Panc1 (cell line): ENCODE data around the gene PRELID3B. TPM values are rescaled to one million over a fixed set of nuclear protein-coding genes. Genes with fewer than 3 reads are reported as not detected.

Source experiments
- ATAC-seq: fragments of 200-7000 bp; cut with Tn5 transposase; 2 replicates; pipeline ENCODE4 v1.9.1; 2020; ENCODE audit warnings: mild to moderate bottlenecking, moderate library complexity
- BruUV-seq: library from RNA; stranded (reverse); fragments of 400-500 nt; replicated peaks from 2 replicates; lab custom pipeline; 2021; lab: Mats Ljungman, UMichigan
- CTCF ChIA-PET: fragments of 300-600 bp; sonication (Branson Sonifier 250); formaldehyde crosslinking; loops from one replicate; lab custom pipeline; 2022; ENCODE audit warnings: antibody characterized with exemption; lab: Charles Lee
- POLR2A ChIA-PET: fragments of 300-600 bp; sonication (Branson Sonifier 250); formaldehyde crosslinking; loops from one replicate; lab custom pipeline; 2022; ENCODE audit warnings: antibody characterized with exemption; lab: Charles Lee
- DNase-seq: peaks from one replicate; pipeline ENCODE4 v3.0.0-alpha.2; 2010; ENCODE audit warnings: low read depth, low spot score
- H3K27ac ChIP-seq: 2 replicates; pipeline ENCODE4 v1.5.1; 2011; ENCODE audit warnings: mild to moderate bottlenecking, low read length, inconsistent platforms
- H3K27me3 ChIP-seq: fragments of 200-500 bp; sonication (Bioruptor generic); 2 replicates; pipeline ENCODE4 v1.6.0; 2014; ENCODE audit warnings: low read length, inconsistent platforms; ENCODE audit not compliant: control insufficient read depth, insufficient read depth
- H3K36me3 ChIP-seq: fragments of 200-500 bp; sonication (Bioruptor generic); 2 replicates; pipeline ENCODE4 v1.5.1; 2014; ENCODE audit warnings: inconsistent platforms, mild to moderate bottlenecking, low read length, moderate library complexity; ENCODE audit not compliant: control insufficient read depth, insufficient read depth
- H3K4me1 ChIP-seq: 2 replicates; pipeline ENCODE4 v1.5.1; 2011; ENCODE audit warnings: inconsistent platforms, mild to moderate bottlenecking, low read length, moderate library complexity; ENCODE audit not compliant: control insufficient read depth, insufficient read depth
- H3K4me3 ChIP-seq, 2 experiments: 2 replicates each; pipeline ENCODE4 v1.5.1; 2011 to 2012; ENCODE audit warnings: low read depth in 2 of 2, low read length in 2 of 2, mild to moderate bottlenecking in 2 of 2, inconsistent platforms in 1 of 2, moderate library complexity in 1 of 2
- H3K9me3 ChIP-seq: fragments of 200-500 bp; sonication (Bioruptor generic); 2 replicates; pipeline ENCODE4 v1.5.1; 2014; ENCODE audit warnings: low read depth, mild to moderate bottlenecking, inconsistent platforms, low read length, moderate library complexity; ENCODE audit not compliant: control insufficient read depth, insufficient read depth
- CTCF ChIP-seq: fragments of 450-650 bp; IDR thresholded peaks from 2 replicates; pipeline ENCODE4 v1.5.1; 2017; ENCODE audit warnings: mild to moderate bottlenecking
- POLR2AphosphoS5 ChIP-seq: IDR thresholded peaks from 2 replicates; pipeline ENCODE4 v1.6.1; 2012; ENCODE audit warnings: mild to moderate bottlenecking, low read depth, low read length, moderate library complexity
- SIN3A ChIP-seq: IDR thresholded peaks from 2 replicates; pipeline ENCODE4 v1.6.1; 2012; ENCODE audit warnings: low read depth, mild to moderate bottlenecking, low read length, moderate library complexity, borderline replicate concordance; ENCODE audit not compliant: insufficient read depth
- TCF7L2 ChIP-seq: IDR thresholded peaks from 2 replicates; pipeline ENCODE4 v1.6.1; 2011; ENCODE audit warnings: mild to moderate bottlenecking, low read depth, low read length, inconsistent platforms
- in situ Hi-C: cut with HindIII; loops from 2 replicates; pipeline ENCODE4 v1.10.0; 2016; ENCODE audit warnings: low sequenced_read_pairs, low pct_unique_long_range_greater_than_20kb
- intact Hi-C: fragments of 100-400 bp; cut with micrococcal nuclease; formaldehyde crosslinking; loops from one replicate; pipeline ENCODE4 v1.10.0; 2022; ENCODE audit not compliant: unreplicated experiment
- total RNA-seq: library from RNA; stranded (reverse); gene quantifications from one replicate; pipeline ENCODE4 v1.2.1, GENCODE V29; 2021; ENCODE audit not compliant: unreplicated experiment
- TF ChIP-seq, protein P1 (sequence below), 2 experiments: IDR thresholded peaks; 2 replicates each; pipeline ENCODE4 v1.6.1; 2011 to 2012; ENCODE audit warnings: low read depth in 2 of 2, control low read depth in 1 of 2, low read length in 1 of 2, mild to moderate bottlenecking in 1 of 2, moderate library complexity in 1 of 2; ENCODE audit not compliant: insufficient read depth in 1 of 2

PRELID3B gene
- total RNA-seq, 1 experiment from 2014 or later = 131 TPM

DNA sequence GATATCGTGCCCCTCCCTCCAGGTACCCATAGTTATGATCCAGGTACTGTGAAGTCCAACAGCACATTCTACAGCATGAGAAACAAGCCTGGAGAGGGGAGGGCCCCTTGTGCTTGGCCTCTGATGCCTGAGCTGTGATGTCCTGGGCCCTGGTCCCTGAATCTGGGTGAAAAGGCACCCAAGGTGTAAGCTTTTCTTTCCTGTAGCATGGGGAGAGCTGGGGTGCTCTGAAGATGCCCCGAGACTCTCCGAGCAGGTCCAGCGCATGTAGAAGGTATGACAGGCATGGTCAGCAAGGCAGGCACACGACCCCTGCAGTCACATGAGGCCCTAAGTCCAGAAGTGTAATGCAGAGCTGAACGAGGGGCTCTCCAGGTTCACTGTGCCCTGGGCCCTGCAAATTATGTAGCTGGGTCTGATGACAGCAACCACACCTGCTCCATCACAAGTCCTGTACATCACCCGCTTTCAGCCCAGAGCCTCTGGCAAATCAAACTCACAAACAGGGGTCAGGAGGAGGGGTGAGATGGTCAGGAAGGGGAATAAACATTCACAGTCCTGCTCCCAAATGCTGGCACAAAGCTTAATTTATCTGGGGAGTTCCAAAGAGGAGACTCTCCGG, 33.8 kb downstream of the PRELID3B start:
- no peak for DNase-seq
- Histone ChIP-seq H3K4me3 (no peak overlapping the region), H3K4me1 (peaks cover 16% of the 10 kb centered on the region), H3K9me3 (no peaks in the 10 kb centered on the region), H3K36me3 (no peaks in the 10 kb centered on the region), H3K27ac (no peak overlapping the region), H3K27me3 (no peaks in the 10 kb centered on the region)
- in situ Hi-C loops (no loop called here), intact Hi-C loops (no loop called here)
- POLR2A ChIA-PET = interaction anchor here (1.0 kb wide), 1 partner anchor 9 kb away, joined by 10 read pairs; no protein-coding TSS in a partner anchor
- no peak for ATAC-seq
- CTCF ChIA-PET = interaction anchor here (0.5 kb wide), 1 partner anchor 46 kb away, joined by 7 read pairs; no protein-coding TSS in a partner anchor
- BruUV-seq = no TSS peak
- TF ChIP-seq, protein P1, sequence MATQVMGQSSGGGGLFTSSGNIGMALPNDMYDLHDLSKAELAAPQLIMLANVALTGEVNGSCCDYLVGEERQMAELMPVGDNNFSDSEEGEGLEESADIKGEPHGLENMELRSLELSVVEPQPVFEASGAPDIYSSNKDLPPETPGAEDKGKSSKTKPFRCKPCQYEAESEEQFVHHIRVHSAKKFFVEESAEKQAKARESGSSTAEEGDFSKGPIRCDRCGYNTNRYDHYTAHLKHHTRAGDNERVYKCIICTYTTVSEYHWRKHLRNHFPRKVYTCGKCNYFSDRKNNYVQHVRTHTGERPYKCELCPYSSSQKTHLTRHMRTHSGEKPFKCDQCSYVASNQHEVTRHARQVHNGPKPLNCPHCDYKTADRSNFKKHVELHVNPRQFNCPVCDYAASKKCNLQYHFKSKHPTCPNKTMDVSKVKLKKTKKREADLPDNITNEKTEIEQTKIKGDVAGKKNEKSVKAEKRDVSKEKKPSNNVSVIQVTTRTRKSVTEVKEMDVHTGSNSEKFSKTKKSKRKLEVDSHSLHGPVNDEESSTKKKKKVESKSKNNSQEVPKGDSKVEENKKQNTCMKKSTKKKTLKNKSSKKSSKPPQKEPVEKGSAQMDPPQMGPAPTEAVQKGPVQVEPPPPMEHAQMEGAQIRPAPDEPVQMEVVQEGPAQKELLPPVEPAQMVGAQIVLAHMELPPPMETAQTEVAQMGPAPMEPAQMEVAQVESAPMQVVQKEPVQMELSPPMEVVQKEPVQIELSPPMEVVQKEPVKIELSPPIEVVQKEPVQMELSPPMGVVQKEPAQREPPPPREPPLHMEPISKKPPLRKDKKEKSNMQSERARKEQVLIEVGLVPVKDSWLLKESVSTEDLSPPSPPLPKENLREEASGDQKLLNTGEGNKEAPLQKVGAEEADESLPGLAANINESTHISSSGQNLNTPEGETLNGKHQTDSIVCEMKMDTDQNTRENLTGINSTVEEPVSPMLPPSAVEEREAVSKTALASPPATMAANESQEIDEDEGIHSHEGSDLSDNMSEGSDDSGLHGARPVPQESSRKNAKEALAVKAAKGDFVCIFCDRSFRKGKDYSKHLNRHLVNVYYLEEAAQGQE (IDR thresholded peaks at IDR 0.05; ENCODE audit: insufficient read depth in 1 of 2, low read depth in 2 of 2, low read length in 1 of 2) = no peak
- TF ChIP-seq TCF7L2 (no peak), CTCF (no peak), POLR2AphosphoS5 (no peak), SIN3A (no peak)

GRCh38 chr20:59007665-59008511, 34.7 kb downstream of the PRELID3B start:
- BruUV-seq = no TSS peak
- ATAC-seq (no peak), DNase-seq (no peak)
- intact Hi-C loops = no loop called here
- CTCF ChIA-PET = no interaction called here
- H3K4me1 ChIP-seq = peaks cover 16% of the 10 kb centered on the region
- peak overlapping the region; percentile 58 to 73 for H3K4me3 ChIP-seq
- in situ Hi-C loops = no loop called here
- H3K27me3 ChIP-seq = no peaks in the 10 kb centered on the region
- peak overlapping the region; percentile 79 for H3K27ac ChIP-seq
- no peak for TF ChIP-seq CTCF
- TF ChIP-seq, protein P1 (IDR thresholded peaks at IDR 0.05; ENCODE audit: insufficient read depth in 1 of 2, low read depth in 2 of 2, low read length in 1 of 2) = no peak
- no peak for TF ChIP-seq TCF7L2
- no peak for TF ChIP-seq SIN3A
- no peak for TF ChIP-seq POLR2AphosphoS5
- H3K36me3 ChIP-seq = no peaks in the 10 kb centered on the region
- POLR2A ChIA-PET = no interaction called here
- no peaks in the 10 kb centered on the region for H3K9me3 ChIP-seq
